Measurements from ENCODE around the gene SMG6. TPM values are rescaled to one million over a fixed set of nuclear protein-coding genes. Genes with fewer than 3 reads are reported as not detected.
A peak's percentile ranks its signal among the peaks of the same experiment; 100 is the strongest.

The SMG6 gene
- total RNA-seq, 1 experiment from 2014 or later: 15.3 TPM

GRCh38 chr17:2184993-2185931 is 118.3 kb downstream of the SMG6 start:
- no peak for DNase-seq
- Histone ChIP-seq H3K27me3 (no peaks in the 10 kb centered on the region), H3K9me3 (no peaks in the 10 kb centered on the region), H3K36me3 (peaks cover 3% of the 10 kb centered on the region; the same call in 1 of the 2 replicates), H3K4me3 (no peak overlapping the region)

- no peak overlapping the region for H3K4me3 ChIP-seq
- no peak for DNase-seq
- no peaks in the 10 kb centered on the region; the same call in 1 of the 2 replicates for H3K36me3 ChIP-seq
- H3K27me3 ChIP-seq: no peaks in the 10 kb centered on the region
- H3K9me3 ChIP-seq: no peaks in the 10 kb centered on the region
These were observed 120.2 kb downstream of the SMG6 start for GRCh38 chr17:2183346-2183745.

GRCh38 chr17:2181897-2182448 is 121.6 kb downstream of the SMG6 start:
- Histone ChIP-seq H3K4me3 (no peak overlapping the region), H3K36me3 (no peaks in the 10 kb centered on the region; the same call in 1 of the 2 replicates), H3K27me3 (no peaks in the 10 kb centered on the region), H3K9me3 (no peaks in the 10 kb centered on the region)
- no peak for DNase-seq

GRCh38 chr17:2181206-2181896 is 122.2 kb downstream of the SMG6 start:
- peak; percentile 84 for DNase-seq
- Histone ChIP-seq H3K27me3 (no peaks in the 10 kb centered on the region), H3K9me3 (no peaks in the 10 kb centered on the region), H3K36me3 (no peaks in the 10 kb centered on the region; the same call in 1 of the 2 replicates), H3K4me3 (no peak overlapping the region)

GRCh38 chr17:2180768-2181167 is 122.8 kb downstream of the SMG6 start:
- Histone ChIP-seq H3K27me3 (no peaks in the 10 kb centered on the region), H3K4me3 (no peak overlapping the region), H3K36me3 (no peaks in the 10 kb centered on the region; the same call in 1 of the 2 replicates), H3K9me3 (no peaks in the 10 kb centered on the region)
- DNase-seq: no peak

GRCh38 chr17:2179615-2180295 is 123.8 kb downstream of the SMG6 start:
- DNase-seq: peak; percentile 85
- Histone ChIP-seq H3K4me3 (no peak overlapping the region), H3K9me3 (no peaks in the 10 kb centered on the region), H3K36me3 (no peaks in the 10 kb centered on the region; the same call in 1 of the 2 replicates), H3K27me3 (no peaks in the 10 kb centered on the region)

- H3K27me3 ChIP-seq: no peaks in the 10 kb centered on the region
- H3K4me3 ChIP-seq: no peak overlapping the region
- H3K9me3 ChIP-seq: no peaks in the 10 kb centered on the region
- H3K36me3 ChIP-seq: no peaks in the 10 kb centered on the region; the same call in 1 of the 2 replicates
- DNase-seq: no peak
These were observed 124.6 kb downstream of the SMG6 start for GRCh38 chr17:2178798-2179501.

GRCh38 chr17:2177235-2177811 is 126.3 kb downstream of the SMG6 start:
- H3K27me3 ChIP-seq: no peaks in the 10 kb centered on the region
- no peaks in the 10 kb centered on the region for H3K9me3 ChIP-seq
- DNase-seq: no peak
- peaks cover 2% of the 10 kb centered on the region; the same call in 1 of the 2 replicates for H3K36me3 ChIP-seq
- no peak overlapping the region for H3K4me3 ChIP-seq

- peaks cover 2% of the 10 kb centered on the region; the same call in 1 of the 2 replicates for H3K36me3 ChIP-seq
- DNase-seq: no peak
- H3K4me3 ChIP-seq: no peak overlapping the region
These were observed 127.0 kb downstream of the SMG6 start for GRCh38 chr17:2176499-2177169.

GRCh38 chr17:2175294-2175628 is 128.3 kb downstream of the SMG6 start:
- DNase-seq: no peak
- Histone ChIP-seq H3K9me3 (no peaks in the 10 kb centered on the region), H3K4me3 (no peak overlapping the region), H3K27me3 (no peaks in the 10 kb centered on the region), H3K36me3 (peaks cover 2% of the 10 kb centered on the region; the same call in 1 of the 2 replicates)

More at GRCh38 chr17:2176499-2177169, 127.0 kb downstream of the SMG6 start:
- Histone ChIP-seq H3K27me3 (no peaks in the 10 kb centered on the region), H3K9me3 (no peaks in the 10 kb centered on the region)

GRCh38 chr17:2174468-2175293 is 128.9 kb downstream of the SMG6 start:
- no peaks in the 10 kb centered on the region for H3K9me3 ChIP-seq

GRCh38 chr17:2174014-2174413 is 129.6 kb downstream of the SMG6 start:
- Histone ChIP-seq H3K36me3 (peaks cover 2% of the 10 kb centered on the region), H3K27me3 (no peaks in the 10 kb centered on the region), H3K4me3 (no peak overlapping the region), H3K9me3 (no peaks in the 10 kb centered on the region)
- no peak for DNase-seq

More at GRCh38 chr17:2174468-2175293, 128.9 kb downstream of the SMG6 start:
- Histone ChIP-seq H3K4me3 (no peak overlapping the region), H3K36me3 (peaks cover 2% of the 10 kb centered on the region), H3K27me3 (no peaks in the 10 kb centered on the region)
- no peak for DNase-seq

- Histone ChIP-seq H3K9me3 (no peaks in the 10 kb centered on the region), H3K4me3 (no peak overlapping the region), H3K36me3 (peaks cover 2% of the 10 kb centered on the region), H3K27me3 (no peaks in the 10 kb centered on the region)
- DNase-seq: no peak
These were observed 130.6 kb downstream of the SMG6 start for GRCh38 chr17:2172999-2173398.

GRCh38 chr17:2172077-2172851 is 131.3 kb downstream of the SMG6 start:
- Histone ChIP-seq H3K9me3 (no peaks in the 10 kb centered on the region), H3K4me3 (0 out of 2 replicates have a peak overlapping the region, but pooled peaks have one; percentile 20), H3K36me3 (peaks cover 2% of the 10 kb centered on the region), H3K27me3 (no peaks in the 10 kb centered on the region)
- peak; percentile 87 for DNase-seq
